Subcutaneous abdominal adipose tissue (tissue), 5 donors: ENCODE data around the gene LYST.
A peak's percentile ranks its signal among the peaks of the same experiment; 100 is the strongest.

Source experiments
- H3K27ac ChIP-seq: one replicate; pipeline ENCODE4 v1.7.0; 2013; ENCODE audit warnings: low read depth, mild to moderate bottlenecking, inconsistent platforms, low read length, moderate library complexity
- H3K27me3 ChIP-seq, 5 donors: one replicate each; pipeline ENCODE4 v1.7.0; 2013; ENCODE audit warnings: low read length in 5 of 5, inconsistent platforms in 1 of 5; ENCODE audit not compliant: control insufficient read depth in 5 of 5, insufficient read depth in 4 of 5
- H3K36me3 ChIP-seq, 5 donors: one replicate each; pipeline ENCODE4 v1.7.0; 2013; ENCODE audit warnings: low read length in 5 of 5; ENCODE audit not compliant: control insufficient read depth in 5 of 5, insufficient read depth in 5 of 5
- H3K4me1 ChIP-seq, 5 donors: one replicate each; pipeline ENCODE4 v1.7.0; 2013; ENCODE audit warnings: low read length in 5 of 5, mild to moderate bottlenecking in 3 of 5, moderate library complexity in 1 of 5; ENCODE audit not compliant: control insufficient read depth in 5 of 5, insufficient read depth in 5 of 5
- H3K4me3 ChIP-seq, 5 donors: one replicate each; pipeline ENCODE4 v1.7.0; 2013; ENCODE audit warnings: low read length in 5 of 5, low read depth in 1 of 5
- H3K9ac ChIP-seq, 5 donors: one replicate each; pipeline ENCODE4 v1.7.0; 2013; ENCODE audit warnings: low read length in 5 of 5, mild to moderate bottlenecking in 4 of 5, moderate library complexity in 3 of 5
- H3K9me3 ChIP-seq, 5 donors: one replicate each; pipeline ENCODE4 v1.7.0; 2013; ENCODE audit warnings: low read length in 5 of 5; ENCODE audit not compliant: control insufficient read depth in 5 of 5
- donor health status: healthy.
- donor health status: healthy.
- donor health status: healthy.
- donor health status: healthy.
- donor health status: healthy.

Gene LYST

GRCh38 chr1:235831148-235831547, 35.6 kb downstream of the LYST start:
- H3K36me3 ChIP-seq: peaks cover 2 to 16% (median 13%) of the 10 kb centered on the region in 5 donors
- no peaks in the 10 kb centered on the region for H3K27me3 ChIP-seq
- H3K9me3 ChIP-seq: no peaks in the 10 kb centered on the region
- peaks cover 0 to 11% (median 6%) of the 10 kb centered on the region in 5 donors for H3K4me1 ChIP-seq
- H3K9ac ChIP-seq: no peak overlapping the region
- no peak overlapping the region for H3K27ac ChIP-seq
- H3K4me3 ChIP-seq: no peak overlapping the region

DNA sequence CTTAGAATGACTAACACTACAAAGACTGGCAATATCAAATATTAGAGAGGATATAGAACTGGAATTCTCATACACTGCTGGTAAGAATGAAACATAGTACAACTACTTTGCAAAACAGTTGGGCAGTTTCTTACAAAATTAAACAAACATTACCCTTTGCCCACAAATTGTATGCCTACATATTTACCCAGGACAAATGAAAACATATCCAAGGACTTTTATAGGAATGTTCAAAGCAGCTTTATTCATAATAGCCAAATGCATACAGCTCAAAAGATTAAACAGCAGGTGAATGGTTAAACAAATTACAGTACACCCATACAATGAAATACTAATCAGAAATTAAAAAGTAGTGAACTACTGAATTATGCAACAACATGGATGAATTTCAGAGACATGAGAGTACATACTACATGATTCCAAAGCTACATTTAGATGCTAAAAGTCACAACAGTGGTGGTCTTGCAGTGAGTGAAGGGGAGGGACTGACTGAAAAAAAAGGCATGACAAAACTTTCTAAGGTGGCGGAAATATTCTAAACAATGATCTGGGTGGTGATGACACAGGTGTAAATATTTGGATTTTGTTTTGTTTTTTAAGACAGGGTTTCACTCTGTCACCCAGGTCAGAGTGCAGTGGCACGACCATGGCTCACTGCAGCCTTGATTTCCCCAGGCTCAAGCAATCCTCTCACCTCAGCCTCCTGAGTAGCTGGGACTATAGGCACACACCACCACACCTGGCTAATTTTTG, 40.4 kb downstream of the LYST start:
- H3K4me3 ChIP-seq: no peak overlapping the region
- H3K9me3 ChIP-seq: no peaks in the 10 kb centered on the region
- no peak overlapping the region for H3K27ac ChIP-seq
- H3K4me1 ChIP-seq: peaks cover 0 to 2% (median 0%) of the 10 kb centered on the region in 5 donors
- no peaks in the 10 kb centered on the region for H3K27me3 ChIP-seq
- H3K9ac ChIP-seq: no peak overlapping the region
- peaks cover 2 to 16% (median 13%) of the 10 kb centered on the region in 5 donors for H3K36me3 ChIP-seq

DNA sequence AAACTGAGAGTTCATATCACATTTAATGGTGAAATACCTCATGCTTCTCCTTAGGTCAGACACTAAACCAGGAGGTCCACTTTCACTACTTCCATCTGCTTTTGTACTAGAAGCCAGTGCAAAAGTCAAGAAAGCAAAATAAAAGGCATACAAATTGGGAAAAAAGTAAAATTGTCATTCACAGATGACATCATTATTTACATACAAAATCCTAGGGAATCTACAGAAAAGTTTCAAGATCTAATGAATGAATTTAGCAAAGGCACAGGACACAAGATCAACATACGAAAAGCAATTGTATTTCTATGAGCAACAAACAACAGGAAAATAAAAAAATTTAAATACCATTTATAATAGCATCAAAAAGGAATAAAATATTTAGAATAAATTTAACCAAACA, 41.5 kb downstream of the LYST start:
- Histone ChIP-seq H3K27me3 (no peaks in the 10 kb centered on the region), H3K9me3 (no peaks in the 10 kb centered on the region), H3K4me1 (no peaks in the 10 kb centered on the region), H3K27ac (no peak overlapping the region), H3K9ac (no peak overlapping the region), H3K36me3 (peaks cover 2 to 16% (median 12%) of the 10 kb centered on the region in 5 donors), H3K4me3 (no peak overlapping the region)

DNA sequence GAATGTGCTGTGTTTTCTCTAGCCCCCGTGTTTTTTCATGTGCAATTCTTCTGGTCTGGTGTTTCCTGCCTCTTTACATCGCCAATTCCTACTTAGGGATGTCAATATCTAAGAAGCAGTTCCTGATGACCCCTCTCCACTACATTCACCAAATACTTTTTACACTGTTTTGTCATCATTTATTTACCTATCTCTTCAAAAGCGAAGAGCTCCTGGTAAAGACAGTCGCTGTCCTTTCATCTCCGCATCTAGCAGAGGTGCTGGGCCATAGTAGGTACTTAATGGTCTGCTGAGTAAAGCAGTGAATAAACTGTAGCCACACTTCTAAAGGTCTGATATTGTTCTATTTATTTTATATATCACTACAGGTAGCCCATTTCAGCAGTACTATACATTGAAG, 43.0 kb downstream of the LYST start:
- Histone ChIP-seq H3K9me3 (no peaks in the 10 kb centered on the region), H3K27ac (no peak overlapping the region), H3K27me3 (no peaks in the 10 kb centered on the region), H3K9ac (no peak overlapping the region), H3K4me1 (no peaks in the 10 kb centered on the region), H3K36me3 (peaks cover 0 to 11% (median 5%) of the 10 kb centered on the region in 5 donors), H3K4me3 (no peak overlapping the region)

- Histone ChIP-seq H3K9me3 (no peaks in the 10 kb centered on the region), H3K4me1 (no peaks in the 10 kb centered on the region), H3K9ac (no peak overlapping the region), H3K27ac (no peak overlapping the region), H3K4me3 (no peak overlapping the region), H3K27me3 (no peaks in the 10 kb centered on the region), H3K36me3 (peaks cover 0 to 7% (median 2%) of the 10 kb centered on the region in 5 donors)
These were observed 44.0 kb downstream of the LYST start for GRCh38 chr1:235822685-235823084.

DNA sequence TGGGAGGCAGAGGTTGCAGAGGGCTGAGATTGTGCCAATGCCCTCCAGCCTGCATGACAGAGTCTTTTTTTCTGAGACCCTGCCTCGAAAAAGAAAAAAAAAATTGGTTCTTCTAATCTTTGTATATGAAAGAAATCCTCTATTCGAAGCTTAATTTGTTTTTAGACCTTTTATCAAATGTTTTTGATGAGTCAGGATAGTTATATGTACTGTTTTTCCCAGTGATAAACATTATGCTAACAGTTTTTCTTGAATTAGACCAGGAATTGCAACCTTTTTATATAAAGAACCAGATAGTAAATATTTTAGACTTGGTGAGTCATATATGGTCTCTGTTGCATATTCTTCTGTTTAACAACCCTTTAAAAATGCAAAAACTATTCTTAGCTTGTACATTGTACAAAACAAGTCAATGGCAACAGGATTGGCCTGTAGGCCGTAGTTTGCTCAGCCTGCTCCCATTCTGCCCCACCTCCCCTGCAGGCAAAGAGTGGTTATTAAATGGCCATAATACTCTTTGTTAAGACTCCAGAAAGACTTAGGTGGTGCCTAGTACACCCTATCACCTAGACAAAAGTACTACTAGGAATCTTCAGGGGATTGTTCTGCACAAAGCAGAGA, 45.2 kb downstream of the LYST start:
- H3K36me3 ChIP-seq: peaks cover 0 to 5% (median 2%) of the 10 kb centered on the region in 5 donors
- H3K27ac ChIP-seq: no peak overlapping the region
- no peaks in the 10 kb centered on the region for H3K27me3 ChIP-seq

DNA sequence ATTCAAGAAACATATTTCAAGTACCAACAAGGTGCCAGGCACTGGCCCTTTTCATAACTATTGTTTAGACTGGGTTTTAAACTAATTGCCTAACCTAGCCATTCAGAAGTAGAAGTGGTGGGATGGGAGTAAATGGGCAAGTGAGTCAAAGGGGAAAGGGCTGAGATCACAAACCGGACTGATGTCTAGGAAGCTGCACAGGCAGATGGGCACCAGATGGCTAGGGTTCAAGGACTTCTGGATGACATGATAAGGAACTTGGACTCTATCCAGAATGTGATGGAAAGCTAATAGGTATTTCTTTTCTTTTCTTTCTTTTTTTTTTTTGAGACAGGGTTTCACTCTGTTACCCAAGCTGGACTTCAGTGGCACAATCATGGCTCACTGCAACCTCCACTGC, 46.6 kb downstream of the LYST start:
- Histone ChIP-seq H3K36me3 (peaks cover 0 to 3% (median 2%) of the 10 kb centered on the region in 5 donors), H3K4me3 (no peak overlapping the region), H3K27me3 (no peaks in the 10 kb centered on the region), H3K9ac (no peak overlapping the region), H3K27ac (no peak overlapping the region), H3K9me3 (no peaks in the 10 kb centered on the region), H3K4me1 (no peaks in the 10 kb centered on the region)

More for the DNA sequence above, 45.2 kb downstream of the LYST start:
- Histone ChIP-seq H3K4me1 (no peaks in the 10 kb centered on the region), H3K4me3 (no peak overlapping the region), H3K9me3 (no peaks in the 10 kb centered on the region), H3K9ac (no peak overlapping the region)

- no peak overlapping the region for H3K27ac ChIP-seq
- peaks cover 0 to 3% (median 2%) of the 10 kb centered on the region in 5 donors for H3K36me3 ChIP-seq
- H3K4me1 ChIP-seq: no peaks in the 10 kb centered on the region
- peak overlapping the region in 1 of 5 donors; percentile 16 for H3K9ac ChIP-seq
- no peaks in the 10 kb centered on the region for H3K27me3 ChIP-seq
- no peaks in the 10 kb centered on the region for H3K9me3 ChIP-seq
- no peak overlapping the region for H3K4me3 ChIP-seq
These were observed 48.0 kb downstream of the LYST start for GRCh38 chr1:235818632-235819136.

DNA sequence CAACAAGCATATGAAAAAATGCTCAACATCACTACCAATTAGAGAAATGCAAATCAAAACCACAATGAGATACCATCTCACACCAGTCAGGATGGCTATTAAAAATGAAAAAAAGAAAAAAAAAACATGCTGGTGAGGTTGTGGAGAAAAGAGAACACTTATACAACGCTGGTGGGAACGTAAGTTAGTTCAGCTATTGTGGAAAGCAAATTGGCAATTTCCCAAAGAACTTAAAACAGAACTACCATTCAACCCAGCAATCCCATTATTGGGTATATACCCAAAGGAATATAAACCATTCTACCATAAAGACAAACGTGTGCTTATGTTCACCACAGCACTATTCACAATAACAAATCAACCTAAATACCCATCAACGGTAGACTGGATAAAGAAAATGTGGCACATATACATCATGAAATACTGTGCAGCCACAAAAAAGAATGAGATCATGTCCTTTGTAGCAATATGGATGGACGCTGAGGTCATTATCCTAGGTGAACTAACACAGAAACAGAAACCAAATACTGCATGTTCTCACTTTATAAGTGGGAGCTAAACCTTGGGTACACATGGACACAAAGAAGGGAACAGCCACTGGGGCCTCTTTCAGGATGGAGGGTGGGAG, 49.5 kb downstream of the LYST start:
- Histone ChIP-seq H3K36me3 (peaks cover 0 to 3% (median 0%) of the 10 kb centered on the region in 5 donors), H3K4me3 (no peak overlapping the region), H3K9ac (no peak overlapping the region), H3K27me3 (no peaks in the 10 kb centered on the region), H3K9me3 (no peaks in the 10 kb centered on the region), H3K27ac (no peak overlapping the region), H3K4me1 (no peaks in the 10 kb centered on the region)
